Activated B cell treated with CpG ODN at 0.5 μM for 24 hours (primary cell): ENCODE results near the gene LMOD1. TPM values are rescaled to one million over a fixed set of nuclear protein-coding genes. Genes with fewer than 3 reads are reported as not detected.

Experiments
- ATAC-seq: fragments of 200-7000 bp; cut with Tn5 transposase; one replicate; pipeline ENCODE4 v1.10.0; 2021; ENCODE audit warnings: low read depth, mild to moderate bottlenecking, moderate library complexity
- CTCF ChIA-PET: fragments of 350-600 bp; sonication (Branson Sonifier 250); formaldehyde crosslinking; loops from one replicate; lab custom pipeline; 2021; ENCODE audit warnings: antibody characterized with exemption; lab: Charles Lee
- POLR2A ChIA-PET: fragments of 350-600 bp; sonication (Branson Sonifier 250); formaldehyde crosslinking; loops from one replicate; lab custom pipeline; 2021; ENCODE audit warnings: antibody characterized with exemption; lab: Charles Lee
- DNase-seq: peaks from one replicate; pipeline ENCODE4 v3.0.0; 2022
- H3K27ac Mint-ChIP-seq: one replicate; pipeline ENCODE4 v1.8.0; 2020; ENCODE audit warnings: mixed read lengths
- H3K27me3 Mint-ChIP-seq: one replicate; pipeline ENCODE4 v1.8.0; 2021; ENCODE audit warnings: mixed read lengths
- H3K36me3 Mint-ChIP-seq: one replicate; pipeline ENCODE4 v1.8.0; 2021; ENCODE audit warnings: low read depth, mixed read lengths
- H3K4me1 Mint-ChIP-seq: one replicate; pipeline ENCODE4 v1.8.0; 2021; ENCODE audit warnings: mixed read lengths
- H3K4me3 Mint-ChIP-seq: one replicate; pipeline ENCODE4 v1.8.0; 2020; ENCODE audit warnings: mild to moderate bottlenecking, mixed read lengths
- H3K9me3 Mint-ChIP-seq: one replicate; pipeline ENCODE4 v1.8.0; 2020; ENCODE audit warnings: mixed read lengths
- intact Hi-C: fragments of 100-400 bp; cut with micrococcal nuclease; formaldehyde crosslinking; loops from one replicate; pipeline ENCODE4 v1.15.1; 2024
- total RNA-seq: library from RNA; stranded (reverse); gene quantifications from 2 replicates; pipeline ENCODE4 v1.2.3, GENCODE V29; 2022
- TF ChIP-seq, protein P1 (sequence below): fragments of 200-600 bp; IDR thresholded peaks from one replicate; pipeline ENCODE4 v1.8.0; 2022; ENCODE audit warnings: antibody characterized with exemption, mild to moderate bottlenecking

Gene LMOD1
- total RNA-seq, 1 donor from 2014 or later, result not detected

DNA sequence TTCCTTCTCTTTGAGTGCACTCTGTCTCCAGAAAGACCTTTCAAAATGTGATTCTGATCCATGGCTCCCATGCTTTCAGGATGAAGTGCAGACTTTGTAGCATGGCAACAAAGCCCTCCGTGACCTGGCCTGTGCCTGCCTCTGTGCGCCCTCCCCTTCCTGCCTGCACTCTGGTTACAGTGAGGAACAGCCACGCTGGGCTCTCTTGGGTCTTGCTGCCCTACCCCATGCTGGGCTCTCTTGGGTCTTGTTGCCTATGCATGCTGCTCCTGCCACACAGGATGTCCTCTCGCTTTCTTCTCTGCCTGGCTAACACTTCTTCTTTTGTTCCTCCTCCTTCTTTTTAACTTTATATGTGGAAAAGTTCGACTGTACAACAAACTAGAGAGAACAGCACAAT, 28.0 kb downstream of the LMOD1 start:
- ATAC-seq (no peak), DNase-seq (no peak)
- Mint-ChIP-seq H3K4me1 (no peaks in the 10 kb centered on the region), H3K27me3 (peaks cover 17% of the 10 kb centered on the region), H3K36me3 (no peaks in the 10 kb centered on the region), H3K4me3 (no peak overlapping the region), H3K27ac (no peak overlapping the region), H3K9me3 (no peaks in the 10 kb centered on the region)
- POLR2A ChIA-PET, result no interaction called here
- TF ChIP-seq, protein P1, sequence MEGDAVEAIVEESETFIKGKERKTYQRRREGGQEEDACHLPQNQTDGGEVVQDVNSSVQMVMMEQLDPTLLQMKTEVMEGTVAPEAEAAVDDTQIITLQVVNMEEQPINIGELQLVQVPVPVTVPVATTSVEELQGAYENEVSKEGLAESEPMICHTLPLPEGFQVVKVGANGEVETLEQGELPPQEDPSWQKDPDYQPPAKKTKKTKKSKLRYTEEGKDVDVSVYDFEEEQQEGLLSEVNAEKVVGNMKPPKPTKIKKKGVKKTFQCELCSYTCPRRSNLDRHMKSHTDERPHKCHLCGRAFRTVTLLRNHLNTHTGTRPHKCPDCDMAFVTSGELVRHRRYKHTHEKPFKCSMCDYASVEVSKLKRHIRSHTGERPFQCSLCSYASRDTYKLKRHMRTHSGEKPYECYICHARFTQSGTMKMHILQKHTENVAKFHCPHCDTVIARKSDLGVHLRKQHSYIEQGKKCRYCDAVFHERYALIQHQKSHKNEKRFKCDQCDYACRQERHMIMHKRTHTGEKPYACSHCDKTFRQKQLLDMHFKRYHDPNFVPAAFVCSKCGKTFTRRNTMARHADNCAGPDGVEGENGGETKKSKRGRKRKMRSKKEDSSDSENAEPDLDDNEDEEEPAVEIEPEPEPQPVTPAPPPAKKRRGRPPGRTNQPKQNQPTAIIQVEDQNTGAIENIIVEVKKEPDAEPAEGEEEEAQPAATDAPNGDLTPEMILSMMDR, result no peak
- CTCF ChIA-PET, result no interaction called here
- intact Hi-C loops, result no loop called here

GRCh38 chr1:201917362-201918033, 28.9 kb downstream of the LMOD1 start:
- TF ChIP-seq, protein P1, result no peak
- Mint-ChIP-seq H3K36me3 (no peaks in the 10 kb centered on the region), H3K9me3 (no peaks in the 10 kb centered on the region), H3K27ac (no peak overlapping the region), H3K4me3 (no peak overlapping the region), H3K27me3 (peaks cover 17% of the 10 kb centered on the region), H3K4me1 (no peaks in the 10 kb centered on the region)
- intact Hi-C loops, result no loop called here
- POLR2A ChIA-PET, result no interaction called here
- ATAC-seq, result no peak
- CTCF ChIA-PET, result no interaction called here
- no peak for DNase-seq

DNA sequence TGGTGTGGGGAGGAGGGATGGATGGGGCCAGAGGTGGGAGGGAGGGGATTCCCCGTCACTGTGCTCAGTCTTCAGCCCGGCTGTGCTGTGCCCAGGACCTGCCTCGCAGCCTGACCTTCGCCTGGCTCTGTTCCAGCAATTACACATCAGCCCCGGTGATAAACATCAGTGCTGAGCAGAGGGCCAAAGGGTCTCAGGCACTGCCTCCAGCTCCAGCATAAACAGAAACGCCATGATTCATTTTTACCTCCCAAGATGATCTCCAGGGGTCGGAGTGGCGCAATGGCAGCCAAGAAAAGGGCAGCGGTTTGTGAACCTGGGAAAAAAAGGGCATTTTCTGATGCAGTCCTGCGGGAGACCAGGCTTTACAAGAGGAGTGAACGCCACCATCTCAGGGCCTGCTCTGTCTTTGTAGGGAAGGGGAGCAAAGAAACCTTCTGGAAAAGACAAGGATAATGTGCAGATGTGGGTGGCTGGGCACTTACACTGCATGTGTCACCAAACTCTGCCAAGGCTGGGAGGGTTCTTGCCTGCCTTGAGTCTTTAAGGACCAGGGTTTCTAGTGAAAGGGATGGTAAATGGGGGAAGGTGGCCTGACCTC, 29.6 kb downstream of the LMOD1 start:
- intact Hi-C loops, result no loop called here
- ChIA-PET CTCF (no interaction called here), POLR2A (no interaction called here)
- DNase-seq (no peak), ATAC-seq (no peak)
- H3K36me3 Mint-ChIP-seq, result no peaks in the 10 kb centered on the region
- H3K4me3 Mint-ChIP-seq, result no peak overlapping the region
- peaks cover 11% of the 10 kb centered on the region for H3K27me3 Mint-ChIP-seq
- H3K27ac Mint-ChIP-seq, result no peak overlapping the region
- TF ChIP-seq, protein P1, result no peak
- no peaks in the 10 kb centered on the region for H3K9me3 Mint-ChIP-seq
- H3K4me1 Mint-ChIP-seq, result no peaks in the 10 kb centered on the region

- Mint-ChIP-seq H3K36me3 (no peaks in the 10 kb centered on the region), H3K9me3 (no peaks in the 10 kb centered on the region), H3K4me1 (no peaks in the 10 kb centered on the region), H3K27me3 (peaks cover 6% of the 10 kb centered on the region), H3K27ac (no peak overlapping the region), H3K4me3 (no peak overlapping the region)
- ATAC-seq (no peak), DNase-seq (no peak)
- CTCF ChIA-PET, result no interaction called here
- POLR2A ChIA-PET, result no interaction called here
- intact Hi-C loops, result no loop called here
- TF ChIP-seq, protein P1, result no peak
Measured at GRCh38 chr1:201914456-201915235, 31.7 kb downstream of the LMOD1 start.

- no peaks in the 10 kb centered on the region for H3K36me3 Mint-ChIP-seq
- no peaks in the 10 kb centered on the region for H3K4me1 Mint-ChIP-seq
- H3K9me3 Mint-ChIP-seq, result no peaks in the 10 kb centered on the region
- no peak overlapping the region for H3K4me3 Mint-ChIP-seq
- no peak for DNase-seq
- intact Hi-C loops, result no loop called here
- ChIA-PET CTCF (interaction anchor here (1.6 kb wide), 1 partner anchor 17 kb away, joined by 3 read pairs; no protein-coding TSS in a partner anchor), POLR2A (no interaction called here)
- no peak overlapping the region for H3K27ac Mint-ChIP-seq
- H3K27me3 Mint-ChIP-seq, result peaks cover 4% of the 10 kb centered on the region
- TF ChIP-seq, protein P1, result no peak
- no peak for ATAC-seq
Measured at GRCh38 chr1:201912832-201913231, 33.5 kb downstream of the LMOD1 start.
